KOPT-K1 (cell line): Measurements from ENCODE around the gene CDH13.

Experiments
- H3K27ac ChIP-seq: fragments of 200-600 bp; sonication (generic); 2 replicates; pipeline ENCODE4 v1.5.1; 2016; ENCODE audit warnings: antibody characterized with exemption, mild to moderate bottlenecking, low read depth, low read length; ENCODE audit not compliant: poor library complexity, severe bottlenecking
- H3K36me3 ChIP-seq: fragments of 200-600 bp; sonication (generic); 2 replicates; pipeline ENCODE4 v1.5.1; 2017; ENCODE audit warnings: antibody characterized with exemption, mild to moderate bottlenecking, low read length, moderate library complexity; ENCODE audit not compliant: insufficient read depth
- H3K9me3 ChIP-seq: fragments of 200-600 bp; sonication (generic); 2 replicates; pipeline ENCODE4 v1.5.1; 2017; ENCODE audit warnings: antibody characterized with exemption, low read length, mild to moderate bottlenecking; ENCODE audit not compliant: insufficient read depth, poor library complexity, severe bottlenecking

The CDH13 gene

GRCh38 chr16:83762992-83763358, 1136.2 kb downstream of the CDH13 start:
- Histone ChIP-seq H3K27ac (no peak overlapping the region), H3K36me3 (no peaks in the 10 kb centered on the region), H3K9me3 (no peaks in the 10 kb centered on the region)

DNA sequence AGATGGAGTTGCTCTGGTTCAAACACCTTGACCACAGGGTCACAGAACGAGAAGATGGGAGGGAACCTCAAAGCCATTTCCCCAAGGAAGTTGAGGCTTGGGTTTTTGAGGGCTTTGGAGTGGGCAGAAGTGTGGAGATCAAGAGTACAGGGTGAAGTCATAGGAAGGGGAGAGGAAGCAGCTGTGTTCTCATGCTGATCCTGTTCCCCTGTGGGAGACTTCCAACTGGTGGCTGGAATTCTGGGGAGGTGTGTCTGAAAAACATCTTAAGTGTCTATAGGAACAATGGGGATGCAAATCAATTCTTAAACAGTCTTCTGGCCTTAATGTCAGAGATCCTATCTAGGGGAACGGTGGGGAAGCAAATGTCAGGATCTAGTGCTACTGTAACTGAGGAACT, 1142.2 kb downstream of the CDH13 start:
- Histone ChIP-seq H3K9me3 (no peaks in the 10 kb centered on the region), H3K36me3 (no peaks in the 10 kb centered on the region), H3K27ac (no peak overlapping the region)

- Histone ChIP-seq H3K36me3 (no peaks in the 10 kb centered on the region), H3K9me3 (no peaks in the 10 kb centered on the region), H3K27ac (no peak overlapping the region)
Measured at GRCh38 chr16:83769397-83770008, 1142.7 kb downstream of the CDH13 start.

DNA sequence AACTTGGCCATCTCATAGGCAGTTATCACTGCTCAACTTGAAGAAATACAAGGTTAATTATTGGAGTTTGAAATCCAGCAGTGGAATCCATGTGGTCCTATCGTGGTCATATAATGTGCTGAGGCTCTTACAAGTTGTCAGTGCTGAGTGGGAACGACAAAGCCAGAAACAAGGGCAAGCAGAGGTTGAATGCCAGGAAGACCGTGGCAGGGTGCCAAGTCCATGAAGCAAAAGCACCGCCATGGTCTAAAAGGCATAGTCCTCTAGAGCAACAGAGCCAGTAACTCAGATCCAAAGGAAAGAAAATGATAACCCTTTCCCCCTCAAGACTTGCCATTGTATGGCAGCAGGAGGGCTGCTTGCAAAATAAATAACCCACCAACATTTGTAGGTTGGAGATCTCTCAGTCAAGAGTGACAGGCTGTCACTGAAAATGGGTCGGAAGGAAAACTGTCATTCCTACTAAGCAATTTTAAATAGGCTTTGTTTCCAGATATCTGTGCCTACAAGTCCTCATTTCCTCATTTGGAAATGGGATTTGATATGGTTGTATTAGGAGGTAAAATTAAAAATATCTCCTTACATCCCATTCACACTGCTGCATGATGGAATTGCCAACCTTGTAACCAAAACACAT, 1144.7 kb downstream of the CDH13 start:
- no peaks in the 10 kb centered on the region for H3K36me3 ChIP-seq
- no peaks in the 10 kb centered on the region for H3K9me3 ChIP-seq
- H3K27ac ChIP-seq = no peak overlapping the region

- H3K9me3 ChIP-seq = no peaks in the 10 kb centered on the region
- H3K36me3 ChIP-seq = no peaks in the 10 kb centered on the region
- no peak overlapping the region for H3K27ac ChIP-seq
Measured at GRCh38 chr16:83772806-83773205, 1146.0 kb downstream of the CDH13 start.

- Histone ChIP-seq H3K9me3 (no peaks in the 10 kb centered on the region), H3K36me3 (no peaks in the 10 kb centered on the region), H3K27ac (no peak overlapping the region)
Measured at GRCh38 chr16:83774066-83774465, 1147.3 kb downstream of the CDH13 start.

DNA sequence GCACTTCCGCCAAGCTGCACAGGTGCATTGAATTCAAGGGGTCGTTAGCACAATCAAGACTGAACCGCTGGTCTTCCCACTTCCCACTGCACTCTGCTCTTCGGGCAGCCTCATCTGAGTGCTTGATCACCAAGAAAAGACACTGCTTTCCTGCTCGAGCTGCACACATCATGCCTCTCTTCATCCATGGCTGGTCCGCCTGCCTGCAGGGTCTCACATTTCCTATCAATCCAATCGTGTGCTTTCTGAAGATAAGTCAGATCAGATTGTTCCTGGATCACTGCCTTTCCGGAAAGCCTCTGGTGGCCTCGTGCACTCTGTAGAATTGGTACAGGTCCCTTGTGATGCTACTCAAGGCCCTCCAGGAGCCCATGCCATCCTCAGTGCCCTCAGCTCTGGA, 1150.2 kb downstream of the CDH13 start:
- no peak overlapping the region for H3K27ac ChIP-seq
- H3K9me3 ChIP-seq = no peaks in the 10 kb centered on the region
- no peaks in the 10 kb centered on the region for H3K36me3 ChIP-seq

- no peaks in the 10 kb centered on the region for H3K9me3 ChIP-seq
- no peak overlapping the region for H3K27ac ChIP-seq
- no peaks in the 10 kb centered on the region for H3K36me3 ChIP-seq
Measured at GRCh38 chr16:83779886-83780285, 1153.1 kb downstream of the CDH13 start.

DNA sequence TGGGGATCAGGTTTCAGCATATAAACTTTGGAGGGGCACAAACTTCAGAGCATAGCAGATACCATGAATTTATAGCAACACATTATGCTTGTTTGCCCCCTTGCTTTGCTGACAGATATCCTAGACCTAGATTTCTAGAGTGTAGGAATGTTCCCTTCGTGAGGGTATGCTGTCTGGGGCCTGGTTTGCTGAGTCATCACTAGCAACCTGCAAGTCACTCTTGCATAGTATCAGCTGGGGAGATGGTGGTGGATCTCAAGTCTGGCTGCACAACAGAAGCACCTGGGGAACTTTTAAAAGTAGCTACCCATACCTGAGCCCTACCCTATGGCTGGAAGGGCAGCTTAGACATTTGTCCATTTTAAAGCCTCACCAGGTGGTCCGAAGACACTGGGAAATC, 1158.7 kb downstream of the CDH13 start:
- Histone ChIP-seq H3K27ac (no peak overlapping the region), H3K9me3 (no peaks in the 10 kb centered on the region), H3K36me3 (no peaks in the 10 kb centered on the region)

DNA sequence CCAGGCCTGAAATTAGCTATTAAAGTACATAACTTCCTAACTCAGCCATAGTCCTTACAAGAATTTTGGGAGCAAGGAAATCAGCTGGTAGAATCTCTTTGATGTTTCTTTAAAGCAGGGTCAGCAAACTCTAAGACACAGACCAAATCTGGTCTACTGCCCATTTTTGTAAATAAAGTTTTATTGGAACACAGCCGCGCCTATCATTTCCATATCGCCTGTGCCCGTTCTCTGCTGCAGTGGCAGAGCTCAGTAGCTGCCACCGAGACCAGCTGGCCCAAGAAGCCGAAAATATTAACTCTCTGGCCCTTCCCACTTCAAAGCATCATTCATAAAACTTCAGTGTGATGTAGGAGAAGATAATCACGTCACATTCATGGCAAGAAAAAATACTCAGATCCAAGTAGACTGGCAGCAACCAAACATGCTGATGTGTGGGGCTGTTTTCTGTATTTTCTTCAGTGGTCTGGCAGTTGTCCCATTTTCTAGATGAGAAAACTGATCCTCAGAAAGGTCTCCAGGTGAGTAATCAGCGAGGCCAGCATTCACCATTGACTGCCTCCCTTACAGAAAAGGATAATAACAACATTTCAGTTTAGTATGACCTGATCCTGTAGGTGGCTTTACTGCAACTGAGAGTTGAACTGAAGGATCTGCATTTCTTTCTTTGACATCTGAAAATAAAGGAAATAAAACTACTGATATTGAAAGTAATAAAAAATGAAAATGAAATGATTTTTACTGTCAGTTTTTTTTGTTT, 1163.1 kb downstream of the CDH13 start:
- Histone ChIP-seq H3K9me3 (no peaks in the 10 kb centered on the region), H3K27ac (no peak overlapping the region), H3K36me3 (no peaks in the 10 kb centered on the region)

DNA sequence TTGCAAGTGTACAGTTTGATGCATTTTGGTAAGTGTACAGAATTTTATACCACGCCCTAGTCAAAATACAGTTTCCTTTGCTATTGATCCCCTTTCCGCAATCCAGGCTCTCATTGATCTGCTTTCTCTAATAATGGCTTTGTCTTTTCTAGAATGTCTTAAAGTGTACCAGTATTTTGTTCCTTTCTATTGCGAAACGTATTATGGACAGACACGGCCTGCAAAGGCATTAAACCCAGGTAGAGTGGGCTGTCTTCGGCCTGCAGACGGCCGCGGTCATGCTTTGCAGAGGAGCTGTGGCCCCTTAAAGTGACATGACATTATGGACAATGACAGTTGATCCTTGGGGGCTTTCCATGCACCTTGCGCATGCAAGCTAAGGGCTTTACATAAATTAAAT, 1165.1 kb downstream of the CDH13 start:
- no peaks in the 10 kb centered on the region for H3K36me3 ChIP-seq
- no peaks in the 10 kb centered on the region for H3K9me3 ChIP-seq
- H3K27ac ChIP-seq = no peak overlapping the region

DNA sequence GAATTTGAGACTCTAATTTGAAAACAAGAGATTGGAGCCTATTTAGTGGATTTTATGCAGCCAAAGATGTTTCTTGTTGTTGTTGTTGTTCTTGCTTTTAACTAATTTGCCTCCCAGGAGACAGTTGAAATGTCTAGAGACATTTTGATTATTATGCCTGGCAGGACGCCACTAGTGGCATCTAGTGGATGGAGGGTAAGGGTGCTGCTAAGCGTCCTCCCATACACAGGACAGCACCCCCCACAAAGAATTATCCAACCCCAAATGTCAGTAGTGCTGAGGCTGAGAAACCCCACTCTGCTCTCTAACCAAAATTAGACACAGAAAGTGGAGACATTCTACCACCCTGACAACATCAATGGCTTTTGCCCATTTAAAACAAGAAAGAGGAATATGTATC, 1165.6 kb downstream of the CDH13 start:
- no peak overlapping the region for H3K27ac ChIP-seq

GRCh38 chr16:83793179-83793578, 1166.4 kb downstream of the CDH13 start:
- no peaks in the 10 kb centered on the region for H3K9me3 ChIP-seq
- H3K27ac ChIP-seq = no peak overlapping the region

More for the DNA sequence above, 1165.6 kb downstream of the CDH13 start:
- Histone ChIP-seq H3K36me3 (no peaks in the 10 kb centered on the region), H3K9me3 (no peaks in the 10 kb centered on the region)

GRCh38 chr16:83794860-83795554, 1168.2 kb downstream of the CDH13 start:
- Histone ChIP-seq H3K9me3 (no peaks in the 10 kb centered on the region), H3K27ac (no peak overlapping the region), H3K36me3 (no peaks in the 10 kb centered on the region)

More at GRCh38 chr16:83793179-83793578, 1166.4 kb downstream of the CDH13 start:
- H3K36me3 ChIP-seq = no peaks in the 10 kb centered on the region

GRCh38 chr16:83797013-83797412, 1170.2 kb downstream of the CDH13 start:
- Histone ChIP-seq H3K9me3 (no peaks in the 10 kb centered on the region), H3K36me3 (no peaks in the 10 kb centered on the region), H3K27ac (no peak overlapping the region)
